K562 (cell line): ENCODE results near the gene CERS1.

Source experiments
- BCLAF1 ChIP-seq, 2 experiments: fragments of 450-650 bp in 1 of 2; IDR thresholded peaks; 2 replicates each; pipeline ENCODE4 v1.6.1; 2011 to 2017; ENCODE audit warnings: low read depth in 2 of 2, antibody characterized with exemption in 1 of 2, borderline replicate concordance in 1 of 2, low read length in 1 of 2, mild to moderate bottlenecking in 1 of 2, mixed read lengths in 1 of 2; ENCODE audit not compliant: control insufficient read depth in 1 of 2
- CTCF ChIP-seq, 3 experiments: IDR thresholded peaks in 2 of 3; conservative IDR thresholded peaks in 1 of 3; 2 replicates each; pipeline ENCODE4 v1.5.1; 2011 to 2012; ENCODE audit warnings: low read length in 3 of 3, mild to moderate bottlenecking in 3 of 3, control low read depth in 2 of 3, improper control_type of control experiment in 1 of 3, inconsistent platforms in 1 of 3, low read depth in 1 of 3, mixed read lengths in 1 of 3, moderate library complexity in 1 of 3; ENCODE audit not compliant: insufficient read depth in 2 of 3
- ELF1 ChIP-seq: fragments of 200-800 bp; sonication (Bioruptor generic); IDR thresholded peaks from 2 replicates; pipeline ENCODE4 v1.6.1; 2016; ENCODE audit warnings: missing genetic modification characterization, missing compliant biosample characterization
- HNRNPH1 ChIP-seq: fragments of 200-400 bp; formaldehyde crosslinking; optimal IDR thresholded peaks from 2 replicates; pipeline ENCODE3; 2017; ENCODE audit warnings: low read depth, mild to moderate bottlenecking, low read length, moderate library complexity
- IRF1 ChIP-seq: sonication (generic); formaldehyde crosslinking; IDR thresholded peaks from 2 replicates; pipeline ENCODE4 v1.8.0; 2022; ENCODE audit warnings: missing genetic modification reagents, mild to moderate bottlenecking, borderline replicate concordance
- KDM2B ChIP-seq: fragments of 250-450 bp; sonication (Bioruptor Pico); IDR thresholded peaks from 2 replicates; pipeline ENCODE4 v1.8.0; 2021; ENCODE audit warnings: mild to moderate bottlenecking, moderate library complexity
- POLR2A ChIP-seq: fragments of 450-650 bp; conservative IDR thresholded peaks from 2 replicates; pipeline ENCODE4 v1.6.1; 2016
- RBM34 ChIP-seq: fragments of 200-400 bp; formaldehyde crosslinking; IDR thresholded peaks from 2 replicates; pipeline ENCODE4 v1.6.1; 2018; ENCODE audit warnings: low read length, borderline replicate concordance; ENCODE audit not compliant: insufficient read depth
- RCOR1 ChIP-seq, 2 experiments: IDR thresholded peaks; 2 replicates each; pipeline ENCODE4 v1.6.1; 2012; ENCODE audit warnings: low read depth in 2 of 2, low read length in 2 of 2, borderline replicate concordance in 1 of 2, improper control_type of control experiment in 1 of 2
- SMC3 ChIP-seq: conservative IDR thresholded peaks from 2 replicates; pipeline ENCODE4 v1.6.1; 2011; ENCODE audit warnings: low read depth, low read length, improper control_type of control experiment; ENCODE audit not compliant: insufficient read depth
- ZFP36 ChIP-seq: fragments of 150-350 bp; IDR thresholded peaks from 2 replicates; pipeline ENCODE4 v1.6.1; 2018; ENCODE audit warnings: low read length, low read depth; ENCODE audit not compliant: partially characterized antibody
- ZNF696 ChIP-seq: fragments of 250-450 bp; sonication (Bioruptor Pico); conservative IDR thresholded peaks from 2 replicates; pipeline ENCODE4 v1.4.0; 2020; ENCODE audit warnings: mild to moderate bottlenecking, moderate library complexity
- ZNF76 ChIP-seq: fragments of 250-450 bp; sonication (Bioruptor Pico); IDR thresholded peaks from 2 replicates; pipeline ENCODE4 v1.4.0; 2020; ENCODE audit warnings: mild to moderate bottlenecking, moderate library complexity, borderline replicate concordance
- TF ChIP-seq, protein P1 (sequence below): sonication (generic); formaldehyde crosslinking; IDR thresholded peaks from 2 replicates; pipeline ENCODE4 v1.8.0; 2023; ENCODE audit warnings: missing genetic modification reagents, mild to moderate bottlenecking, borderline replicate concordance

- TF ChIP-seq RCOR1 (IDR thresholded peaks at IDR 0.05; ENCODE audit: borderline replicate concordance in 1 of 2, low read depth in 2 of 2, low read length in 2 of 2), result no peak
- no peak for TF ChIP-seq ZNF76 (CRISPR knock-in tag)
- TF ChIP-seq BCLAF1 (IDR thresholded peaks at IDR 0.05; ENCODE audit: borderline replicate concordance in 1 of 2, control insufficient read depth in 1 of 2, low read depth in 2 of 2, low read length in 1 of 2), result no peak
- TF ChIP-seq SMC3, result no peak
- TF ChIP-seq ZFP36, result no peak
- no peak for TF ChIP-seq CTCF (IDR thresholded peaks at IDR 0.05 in 2 of 3, conservative IDR thresholded peaks at IDR 0.05 in 1 of 3; ENCODE audit: insufficient read depth in 2 of 3, low read depth in 1 of 3, low read length in 3 of 3)
- TF ChIP-seq, protein P1, sequence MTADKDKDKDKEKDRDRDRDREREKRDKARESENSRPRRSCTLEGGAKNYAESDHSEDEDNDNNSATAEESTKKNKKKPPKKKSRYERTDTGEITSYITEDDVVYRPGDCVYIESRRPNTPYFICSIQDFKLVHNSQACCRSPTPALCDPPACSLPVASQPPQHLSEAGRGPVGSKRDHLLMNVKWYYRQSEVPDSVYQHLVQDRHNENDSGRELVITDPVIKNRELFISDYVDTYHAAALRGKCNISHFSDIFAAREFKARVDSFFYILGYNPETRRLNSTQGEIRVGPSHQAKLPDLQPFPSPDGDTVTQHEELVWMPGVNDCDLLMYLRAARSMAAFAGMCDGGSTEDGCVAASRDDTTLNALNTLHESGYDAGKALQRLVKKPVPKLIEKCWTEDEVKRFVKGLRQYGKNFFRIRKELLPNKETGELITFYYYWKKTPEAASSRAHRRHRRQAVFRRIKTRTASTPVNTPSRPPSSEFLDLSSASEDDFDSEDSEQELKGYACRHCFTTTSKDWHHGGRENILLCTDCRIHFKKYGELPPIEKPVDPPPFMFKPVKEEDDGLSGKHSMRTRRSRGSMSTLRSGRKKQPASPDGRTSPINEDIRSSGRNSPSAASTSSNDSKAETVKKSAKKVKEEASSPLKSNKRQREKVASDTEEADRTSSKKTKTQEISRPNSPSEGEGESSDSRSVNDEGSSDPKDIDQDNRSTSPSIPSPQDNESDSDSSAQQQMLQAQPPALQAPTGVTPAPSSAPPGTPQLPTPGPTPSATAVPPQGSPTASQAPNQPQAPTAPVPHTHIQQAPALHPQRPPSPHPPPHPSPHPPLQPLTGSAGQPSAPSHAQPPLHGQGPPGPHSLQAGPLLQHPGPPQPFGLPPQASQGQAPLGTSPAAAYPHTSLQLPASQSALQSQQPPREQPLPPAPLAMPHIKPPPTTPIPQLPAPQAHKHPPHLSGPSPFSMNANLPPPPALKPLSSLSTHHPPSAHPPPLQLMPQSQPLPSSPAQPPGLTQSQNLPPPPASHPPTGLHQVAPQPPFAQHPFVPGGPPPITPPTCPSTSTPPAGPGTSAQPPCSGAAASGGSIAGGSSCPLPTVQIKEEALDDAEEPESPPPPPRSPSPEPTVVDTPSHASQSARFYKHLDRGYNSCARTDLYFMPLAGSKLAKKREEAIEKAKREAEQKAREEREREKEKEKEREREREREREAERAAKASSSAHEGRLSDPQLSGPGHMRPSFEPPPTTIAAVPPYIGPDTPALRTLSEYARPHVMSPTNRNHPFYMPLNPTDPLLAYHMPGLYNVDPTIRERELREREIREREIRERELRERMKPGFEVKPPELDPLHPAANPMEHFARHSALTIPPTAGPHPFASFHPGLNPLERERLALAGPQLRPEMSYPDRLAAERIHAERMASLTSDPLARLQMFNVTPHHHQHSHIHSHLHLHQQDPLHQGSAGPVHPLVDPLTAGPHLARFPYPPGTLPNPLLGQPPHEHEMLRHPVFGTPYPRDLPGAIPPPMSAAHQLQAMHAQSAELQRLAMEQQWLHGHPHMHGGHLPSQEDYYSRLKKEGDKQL (CRISPR knock-in tag), result no peak
- no peak for TF ChIP-seq RBM34
- no peak for TF ChIP-seq ZNF696 (CRISPR knock-in tag)
- no peak for TF ChIP-seq IRF1 (CRISPR knock-in tag)
- no peak for TF ChIP-seq ELF1 (tag)
- 0 out of 2 replicates have a peak, but pooled peaks have one; percentile 35 for TF ChIP-seq POLR2A
- TF ChIP-seq KDM2B, result no peak
- no peak for TF ChIP-seq HNRNPH1
Measured at GRCh38 chr19:18869781-18870530, 26.0 kb downstream of the CERS1 start.
